HepG2 (cell line): Measurements from ENCODE around the gene NCDN. TPM values are rescaled to one million over a fixed set of nuclear protein-coding genes. Genes with fewer than 3 reads are reported as not detected.
A peak's percentile ranks its signal among the peaks of the same experiment; 100 is the strongest.

Experiments used
- AKAP8 ChIP-seq: sonication (generic); formaldehyde crosslinking; IDR thresholded peaks from 2 replicates; pipeline ENCODE4 v1.5.1; 2020; ENCODE audit warnings: mild to moderate bottlenecking, missing genetic modification reagents
- ASH2L ChIP-seq: fragments of 300-600, 200-600 bp; sonication (generic); IDR thresholded peaks from 2 replicates; pipeline ENCODE4 v1.7.0; 2017; ENCODE audit warnings: low read depth, mild to moderate bottlenecking, moderate library complexity, mixed read lengths, low read length; ENCODE audit not compliant: insufficient read length
- HIVEP1 ChIP-seq: sonication (generic); formaldehyde crosslinking; IDR thresholded peaks from 2 replicates; pipeline ENCODE4 v1.4.0; 2020; ENCODE audit warnings: mild to moderate bottlenecking, missing genetic modification reagents
- KMT2A ChIP-seq: sonication (generic); formaldehyde crosslinking; IDR thresholded peaks from 2 replicates; pipeline ENCODE4 v1.4.0; 2020; ENCODE audit warnings: missing genetic modification reagents
- NR1H2 ChIP-seq: sonication (generic); formaldehyde crosslinking; IDR thresholded peaks from 2 replicates; pipeline ENCODE4 v1.8.1; 2022; ENCODE audit warnings: low read depth, missing genetic modification reagents, borderline replicate concordance
- SP1 ChIP-seq, 2 experiments: fragments of 450-650 bp in 1 of 2; sonication (generic) in 1 of 2; formaldehyde crosslinking in 1 of 2; IDR thresholded peaks; 2 replicates each; pipeline versions ENCODE4 v1.4.0 to v1.6.1; 2016 to 2020; ENCODE audit warnings: missing genetic modification reagents in 1 of 2
- TOE1 ChIP-seq: sonication (generic); formaldehyde crosslinking; IDR thresholded peaks from 2 replicates; pipeline ENCODE4 v1.4.0; 2020; ENCODE audit warnings: mild to moderate bottlenecking, missing genetic modification reagents
- YEATS2 ChIP-seq: sonication (generic); formaldehyde crosslinking; IDR thresholded peaks from 2 replicates; pipeline ENCODE4 v1.4.0; 2020; ENCODE audit warnings: missing genetic modification reagents, borderline replicate concordance
- ZNF292 ChIP-seq: sonication (generic); formaldehyde crosslinking; IDR thresholded peaks from 2 replicates; pipeline ENCODE4 v1.8.1; 2022; ENCODE audit warnings: mild to moderate bottlenecking, low read depth, missing genetic modification reagents, borderline replicate concordance
- polyA plus RNA-seq, 8 experiments: library from polyadenylated mRNA; depleted of rRNA in 3 of 8; stranded (reverse) in 7 of 8; unstranded in 1 of 8; fragments of >200 nt; fragmentation: Illumina TruSeq in 4 of 8; extraction: Trizol in 4 of 8; gene quantifications; 2 replicates each; pipeline versions ENCODE4 v1.2.1 to v1.2.3, GENCODE V29; 2011 to 2016; ENCODE audit warnings: low read depth in 4 of 8, missing spikeins in 1 of 8, mixed read lengths in 1 of 8; ENCODE audit not compliant: insufficient read depth in 1 of 8
- total RNA-seq, 5 experiments: library from RNA; depleted of rRNA; stranded (reverse); fragments of >200 nt; fragmentation: Illumina TruSeq; extraction: Trizol; gene quantifications; 2 replicates each; pipeline ENCODE4 v1.2.3, GENCODE V29; 2016; ENCODE audit warnings: low read depth in 1 of 5
- TF ChIP-seq, protein P1 (sequence below): sonication (generic); formaldehyde crosslinking; IDR thresholded peaks from 2 replicates; pipeline ENCODE4 v1.4.0; 2020; ENCODE audit warnings: missing genetic modification reagents, borderline replicate concordance
- TF ChIP-seq, protein P2 (sequence below): sonication (generic); formaldehyde crosslinking; IDR thresholded peaks from 2 replicates; pipeline ENCODE4 v1.9.0; 2021; ENCODE audit warnings: missing genetic modification reagents, borderline replicate concordance
- TF ChIP-seq, protein P3 (sequence below): sonication (generic); formaldehyde crosslinking; IDR thresholded peaks from 2 replicates; pipeline ENCODE4 v1.4.0; 2020; ENCODE audit warnings: missing genetic modification reagents, borderline replicate concordance
- TF ChIP-seq, protein P4 (sequence below): sonication (generic); formaldehyde crosslinking; IDR thresholded peaks from 2 replicates; pipeline ENCODE4 v1.4.0; 2020; ENCODE audit warnings: missing genetic modification reagents, mild to moderate bottlenecking, borderline replicate concordance

NCDN gene
- total and polyA plus RNA-seq, 2 of the 13 experiments (the other 11 are each of a cell fraction or from before 2014, with no cell fraction given) = 6.6 to 9.3 TPM

DNA sequence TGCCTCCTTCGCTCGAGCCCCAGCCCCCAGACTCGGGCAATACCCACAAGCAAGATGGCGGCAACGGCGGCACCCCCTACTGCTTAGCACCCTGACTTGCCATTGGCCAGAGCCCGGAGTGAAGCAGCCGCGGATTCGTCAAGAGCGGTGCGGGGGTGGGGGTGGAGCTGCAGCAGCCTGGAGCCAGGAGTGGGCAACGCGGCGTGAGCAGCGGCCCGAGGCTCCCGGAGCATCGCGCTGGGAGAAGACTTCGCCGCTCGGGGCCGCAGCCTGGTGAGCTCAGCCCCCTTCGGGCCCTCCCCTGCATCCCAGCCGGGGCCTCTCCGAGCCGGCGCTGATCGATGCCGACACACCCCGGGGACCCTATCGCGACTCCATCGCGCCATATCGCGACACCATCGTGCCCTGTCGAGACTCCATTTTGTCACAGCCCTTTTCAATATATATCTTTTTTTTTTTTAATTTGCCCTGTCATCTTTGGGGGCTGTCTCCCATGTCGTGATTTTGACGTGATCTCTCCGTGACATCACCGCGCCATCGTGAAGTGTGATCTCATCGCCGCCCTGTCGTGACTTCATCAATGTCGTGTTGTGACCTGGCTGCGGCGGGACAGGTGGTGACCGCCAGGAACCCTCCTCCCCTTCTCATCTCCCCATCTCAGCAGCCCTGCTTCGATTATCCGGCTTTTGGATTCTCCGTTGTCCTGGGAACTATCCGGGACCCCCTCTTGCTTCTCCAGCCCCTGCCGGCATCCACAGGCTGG, at the start of gene NCDN (continued):
- TF ChIP-seq, protein P1, sequence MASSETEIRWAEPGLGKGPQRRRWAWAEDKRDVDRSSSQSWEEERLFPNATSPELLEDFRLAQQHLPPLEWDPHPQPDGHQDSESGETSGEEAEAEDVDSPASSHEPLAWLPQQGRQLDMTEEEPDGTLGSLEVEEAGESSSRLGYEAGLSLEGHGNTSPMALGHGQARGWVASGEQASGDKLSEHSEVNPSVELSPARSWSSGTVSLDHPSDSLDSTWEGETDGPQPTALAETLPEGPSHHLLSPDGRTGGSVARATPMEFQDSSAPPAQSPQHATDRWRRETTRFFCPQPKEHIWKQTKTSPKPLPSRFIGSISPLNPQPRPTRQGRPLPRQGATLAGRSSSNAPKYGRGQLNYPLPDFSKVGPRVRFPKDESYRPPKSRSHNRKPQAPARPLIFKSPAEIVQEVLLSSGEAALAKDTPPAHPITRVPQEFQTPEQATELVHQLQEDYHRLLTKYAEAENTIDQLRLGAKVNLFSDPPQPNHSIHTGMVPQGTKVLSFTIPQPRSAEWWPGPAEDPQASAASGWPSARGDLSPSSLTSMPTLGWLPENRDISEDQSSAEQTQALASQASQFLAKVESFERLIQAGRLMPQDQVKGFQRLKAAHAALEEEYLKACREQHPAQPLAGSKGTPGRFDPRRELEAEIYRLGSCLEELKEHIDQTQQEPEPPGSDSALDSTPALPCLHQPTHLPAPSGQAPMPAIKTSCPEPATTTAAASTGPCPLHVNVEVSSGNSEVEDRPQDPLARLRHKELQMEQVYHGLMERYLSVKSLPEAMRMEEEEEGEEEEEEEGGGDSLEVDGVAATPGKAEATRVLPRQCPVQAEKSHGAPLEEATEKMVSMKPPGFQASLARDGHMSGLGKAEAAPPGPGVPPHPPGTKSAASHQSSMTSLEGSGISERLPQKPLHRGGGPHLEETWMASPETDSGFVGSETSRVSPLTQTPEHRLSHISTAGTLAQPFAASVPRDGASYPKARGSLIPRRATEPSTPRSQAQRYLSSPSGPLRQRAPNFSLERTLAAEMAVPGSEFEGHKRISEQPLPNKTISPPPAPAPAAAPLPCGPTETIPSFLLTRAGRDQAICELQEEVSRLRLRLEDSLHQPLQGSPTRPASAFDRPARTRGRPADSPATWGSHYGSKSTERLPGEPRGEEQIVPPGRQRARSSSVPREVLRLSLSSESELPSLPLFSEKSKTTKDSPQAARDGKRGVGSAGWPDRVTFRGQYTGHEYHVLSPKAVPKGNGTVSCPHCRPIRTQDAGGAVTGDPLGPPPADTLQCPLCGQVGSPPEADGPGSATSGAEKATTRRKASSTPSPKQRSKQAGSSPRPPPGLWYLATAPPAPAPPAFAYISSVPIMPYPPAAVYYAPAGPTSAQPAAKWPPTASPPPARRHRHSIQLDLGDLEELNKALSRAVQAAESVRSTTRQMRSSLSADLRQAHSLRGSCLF (CRISPR knock-in tag) = no peak
- TF ChIP-seq NR1H2 (CRISPR knock-in tag) (no peak), YEATS2 (CRISPR knock-in tag) (peak; percentile 82; the same call in 1 of the 2 replicates), TOE1 (no peak), HIVEP1 (peak; percentile 20; the same call in 1 of the 2 replicates), AKAP8 (CRISPR knock-in tag) (no peak), SP1 (IDR thresholded peaks at IDR 0.05) (no peak), SP1 (CRISPR knock-in tag; IDR thresholded peaks at IDR 0.05) (peak; percentile 85), ASH2L (peak; percentile 93), ZNF292 (CRISPR knock-in tag) (peak; percentile 47; the same call in 1 of the 2 replicates), KMT2A (CRISPR knock-in tag) (peak; percentile 50; the same call in 1 of the 2 replicates)
- TF ChIP-seq, protein P2, sequence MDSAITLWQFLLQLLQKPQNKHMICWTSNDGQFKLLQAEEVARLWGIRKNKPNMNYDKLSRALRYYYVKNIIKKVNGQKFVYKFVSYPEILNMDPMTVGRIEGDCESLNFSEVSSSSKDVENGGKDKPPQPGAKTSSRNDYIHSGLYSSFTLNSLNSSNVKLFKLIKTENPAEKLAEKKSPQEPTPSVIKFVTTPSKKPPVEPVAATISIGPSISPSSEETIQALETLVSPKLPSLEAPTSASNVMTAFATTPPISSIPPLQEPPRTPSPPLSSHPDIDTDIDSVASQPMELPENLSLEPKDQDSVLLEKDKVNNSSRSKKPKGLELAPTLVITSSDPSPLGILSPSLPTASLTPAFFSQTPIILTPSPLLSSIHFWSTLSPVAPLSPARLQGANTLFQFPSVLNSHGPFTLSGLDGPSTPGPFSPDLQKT (CRISPR knock-in tag) = 0 out of 2 replicates have a peak, but pooled peaks have one; percentile 64
- TF ChIP-seq, protein P3, sequence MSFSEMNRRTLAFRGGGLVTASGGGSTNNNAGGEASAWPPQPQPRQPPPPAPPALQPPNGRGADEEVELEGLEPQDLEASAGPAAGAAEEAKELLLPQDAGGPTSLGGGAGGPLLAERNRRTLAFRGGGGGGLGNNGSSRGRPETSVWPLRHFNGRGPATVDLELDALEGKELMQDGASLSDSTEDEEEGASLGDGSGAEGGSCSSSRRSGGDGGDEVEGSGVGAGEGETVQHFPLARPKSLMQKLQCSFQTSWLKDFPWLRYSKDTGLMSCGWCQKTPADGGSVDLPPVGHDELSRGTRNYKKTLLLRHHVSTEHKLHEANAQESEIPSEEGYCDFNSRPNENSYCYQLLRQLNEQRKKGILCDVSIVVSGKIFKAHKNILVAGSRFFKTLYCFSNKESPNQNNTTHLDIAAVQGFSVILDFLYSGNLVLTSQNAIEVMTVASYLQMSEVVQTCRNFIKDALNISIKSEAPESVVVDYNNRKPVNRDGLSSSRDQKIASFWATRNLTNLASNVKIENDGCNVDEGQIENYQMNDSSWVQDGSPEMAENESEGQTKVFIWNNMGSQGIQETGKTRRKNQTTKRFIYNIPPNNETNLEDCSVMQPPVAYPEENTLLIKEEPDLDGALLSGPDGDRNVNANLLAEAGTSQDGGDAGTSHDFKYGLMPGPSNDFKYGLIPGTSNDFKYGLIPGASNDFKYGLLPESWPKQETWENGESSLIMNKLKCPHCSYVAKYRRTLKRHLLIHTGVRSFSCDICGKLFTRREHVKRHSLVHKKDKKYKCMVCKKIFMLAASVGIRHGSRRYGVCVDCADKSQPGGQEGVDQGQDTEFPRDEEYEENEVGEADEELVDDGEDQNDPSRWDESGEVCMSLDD (CRISPR knock-in tag) = peak; percentile 59; the same call in 1 of the 2 replicates
- TF ChIP-seq, protein P4, sequence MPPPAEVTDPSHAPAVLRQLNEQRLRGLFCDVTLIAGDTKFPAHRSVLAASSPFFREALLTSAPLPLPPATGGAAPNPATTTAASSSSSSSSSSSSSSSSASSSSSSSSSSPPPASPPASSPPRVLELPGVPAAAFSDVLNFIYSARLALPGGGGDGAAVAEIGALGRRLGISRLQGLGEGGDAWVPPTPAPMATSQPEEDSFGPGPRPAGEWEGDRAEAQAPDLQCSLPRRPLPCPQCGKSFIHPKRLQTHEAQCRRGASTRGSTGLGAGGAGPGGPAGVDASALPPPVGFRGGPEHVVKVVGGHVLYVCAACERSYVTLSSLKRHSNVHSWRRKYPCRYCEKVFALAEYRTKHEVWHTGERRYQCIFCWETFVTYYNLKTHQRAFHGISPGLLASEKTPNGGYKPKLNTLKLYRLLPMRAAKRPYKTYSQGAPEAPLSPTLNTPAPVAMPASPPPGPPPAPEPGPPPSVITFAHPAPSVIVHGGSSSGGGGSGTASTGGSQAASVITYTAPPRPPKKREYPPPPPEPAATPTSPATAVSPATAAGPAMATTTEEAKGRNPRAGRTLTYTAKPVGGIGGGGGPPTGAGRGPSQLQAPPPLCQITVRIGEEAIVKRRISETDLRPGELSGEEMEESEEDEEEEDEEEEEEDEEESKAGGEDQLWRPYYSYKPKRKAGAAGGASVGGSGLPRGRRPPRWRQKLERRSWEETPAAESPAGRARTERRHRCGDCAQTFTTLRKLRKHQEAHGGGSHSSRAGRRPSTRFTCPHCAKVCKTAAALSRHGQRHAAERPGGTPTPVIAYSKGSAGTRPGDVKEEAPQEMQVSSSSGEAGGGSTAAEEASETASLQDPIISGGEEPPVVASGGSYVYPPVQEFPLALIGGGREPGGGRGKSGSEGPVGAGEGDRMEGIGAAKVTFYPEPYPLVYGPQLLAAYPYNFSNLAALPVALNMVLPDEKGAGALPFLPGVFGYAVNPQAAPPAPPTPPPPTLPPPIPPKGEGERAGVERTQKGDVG (CRISPR knock-in tag) = no peak
